Mammary microvascular endothelial cell (primary cell): ENCODE results near the gene CNTFR. TPM values are rescaled to one million over a fixed set of nuclear protein-coding genes. Genes with fewer than 3 reads are reported as not detected.

Experiments used
- total RNA-seq: library from RNA; depleted of rRNA; stranded (reverse); fragments of >200 nt; gene quantifications from 2 replicates; pipeline ENCODE4 v1.2.3, GENCODE V29; 2015

Gene CNTFR, protein sequence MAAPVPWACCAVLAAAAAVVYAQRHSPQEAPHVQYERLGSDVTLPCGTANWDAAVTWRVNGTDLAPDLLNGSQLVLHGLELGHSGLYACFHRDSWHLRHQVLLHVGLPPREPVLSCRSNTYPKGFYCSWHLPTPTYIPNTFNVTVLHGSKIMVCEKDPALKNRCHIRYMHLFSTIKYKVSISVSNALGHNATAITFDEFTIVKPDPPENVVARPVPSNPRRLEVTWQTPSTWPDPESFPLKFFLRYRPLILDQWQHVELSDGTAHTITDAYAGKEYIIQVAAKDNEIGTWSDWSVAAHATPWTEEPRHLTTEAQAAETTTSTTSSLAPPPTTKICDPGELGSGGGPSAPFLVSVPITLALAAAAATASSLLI
- not detected in 2 replicates for total RNA-seq

DNA sequence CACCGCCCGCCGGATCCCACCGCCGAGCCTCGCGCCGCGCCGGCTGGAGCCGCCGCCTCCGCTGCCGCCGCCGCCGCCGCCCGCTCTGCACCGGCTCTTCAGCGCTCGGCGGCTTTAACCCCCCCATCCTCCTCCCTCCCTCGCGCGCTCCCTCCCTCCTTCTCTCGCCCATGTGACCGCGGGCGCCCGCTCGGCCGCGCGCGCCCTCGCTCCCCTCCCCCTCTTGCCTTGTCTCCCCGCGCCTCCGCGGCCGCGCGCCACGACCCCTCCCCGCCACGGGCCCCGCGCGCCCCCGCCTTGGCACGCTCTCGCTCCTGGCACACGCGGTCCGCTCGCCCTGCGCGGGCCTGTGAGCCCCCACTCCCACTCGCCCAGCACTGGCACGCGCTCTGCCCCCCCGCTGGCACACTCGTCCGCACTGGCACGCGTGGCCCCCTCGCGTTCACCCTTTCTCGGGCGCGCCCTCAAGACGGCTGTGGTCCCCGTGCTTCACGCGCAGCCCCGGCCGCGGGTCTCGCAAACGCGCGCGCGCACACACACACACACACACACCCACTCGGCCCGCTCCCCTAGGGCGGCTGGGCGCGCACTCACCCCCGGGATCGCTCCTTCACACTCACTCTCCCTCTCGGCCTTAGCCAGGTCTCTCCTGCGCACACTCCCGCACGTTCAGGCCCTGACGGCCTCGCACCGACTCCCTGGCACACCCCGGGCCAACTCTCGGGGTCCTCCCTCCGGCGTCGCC, at the start of gene CNTFR:
Gene CNTFR, minus strand, starts transcription at position 89 of the 745 bp plus-strand sequence. CDS start 20,743 bp downstream, outside the sequence.

DNA sequence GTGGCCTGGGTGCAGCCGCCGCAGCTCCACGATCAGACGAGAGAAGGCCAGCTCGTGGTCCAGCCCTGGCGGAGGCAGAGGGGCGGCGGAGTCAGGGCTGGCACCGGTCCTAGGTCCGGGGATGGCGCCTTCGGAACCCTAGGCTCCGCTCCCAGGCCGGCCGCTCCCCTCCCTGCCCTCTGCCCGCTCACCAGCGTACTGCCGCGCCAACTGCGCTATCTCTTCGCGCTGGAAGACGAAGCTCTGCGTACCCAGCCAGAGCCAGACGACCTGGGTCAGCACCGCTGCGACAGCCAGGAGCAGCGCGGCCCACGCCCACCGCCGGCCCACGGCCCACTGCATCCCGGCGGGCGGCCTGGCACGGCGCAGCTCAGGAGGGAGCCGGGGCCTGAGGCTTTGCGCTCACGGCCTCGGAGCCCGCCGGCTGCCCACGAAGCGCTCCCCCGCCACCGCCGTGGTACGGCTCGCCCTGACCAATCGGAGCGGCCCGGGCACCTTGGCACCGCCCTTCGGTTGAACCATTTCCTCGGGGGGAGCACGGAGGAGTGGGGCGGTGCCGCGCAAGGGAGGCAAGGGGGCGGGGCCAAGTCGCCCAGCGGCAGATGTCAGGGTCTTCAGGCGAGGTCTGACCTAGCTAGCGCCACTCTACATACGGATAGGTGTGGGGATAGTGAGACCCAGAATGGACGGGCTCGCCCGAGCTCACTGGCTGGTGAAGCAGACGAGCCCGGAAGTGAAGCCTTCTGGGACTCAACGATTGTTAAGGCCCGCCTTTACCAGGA, 48.0 kb upstream of the CNTFR start, which contains the start of gene SIGMAR1:
Gene SIGMAR1, minus strand, starts transcription at position 432 of the 782 bp plus-strand sequence. Its CDS starts 90 bp downstream, at position 342.

GRCh38 chr9:34628656-34629490, 39.3 kb upstream of the CNTFR start, which contains the start of gene ARID3C:
Gene ARID3C (minus strand): TSS chr9:34629066. CDS start chr9:34628014, 1,052 bp downstream.

DNA sequence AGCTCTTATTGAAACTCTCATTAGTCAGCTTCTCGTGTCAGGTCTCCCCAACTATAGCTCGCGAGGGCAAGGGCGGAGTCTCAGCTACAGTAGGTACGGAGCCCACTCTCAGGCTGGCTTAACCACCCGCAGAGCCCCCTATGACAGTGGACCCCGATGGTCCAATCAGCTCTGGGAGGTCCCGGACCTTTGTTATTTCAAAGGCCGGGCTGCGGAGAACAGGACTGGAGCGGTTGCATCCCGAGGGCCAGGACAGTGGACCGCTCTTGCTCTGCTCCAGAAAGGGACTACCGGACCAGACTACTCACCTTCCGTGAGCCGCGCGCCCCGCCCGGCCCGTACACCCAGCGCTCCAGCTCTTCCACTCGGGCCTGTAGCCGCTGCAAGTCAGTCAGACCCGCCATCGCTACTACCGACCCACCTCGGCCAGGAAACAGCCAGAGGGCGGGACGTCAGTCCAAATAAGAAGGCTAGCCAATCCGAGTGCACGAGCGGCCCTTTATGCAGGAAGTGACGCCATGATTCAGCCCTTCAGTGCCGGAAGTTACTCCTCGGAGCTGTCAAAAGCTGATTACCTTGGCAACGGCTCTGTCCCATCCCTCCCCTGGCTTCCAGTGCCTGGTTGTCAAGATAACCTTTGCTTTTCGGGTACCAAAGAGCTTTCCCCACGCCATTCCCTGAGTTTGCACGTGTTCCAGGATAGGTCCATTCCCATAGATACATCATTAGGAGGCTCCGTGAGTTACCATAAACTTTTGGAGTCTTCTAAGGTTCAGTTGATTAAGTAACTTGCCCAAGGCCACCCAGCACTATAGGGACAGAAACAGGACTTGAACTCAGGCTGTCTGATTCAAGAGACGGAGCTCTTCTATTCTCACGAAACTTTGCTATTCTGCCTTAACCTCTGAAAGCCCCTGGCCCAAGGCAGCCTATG, 30.8 kb upstream of the CNTFR start, which contains the start of gene DCTN3:
Gene DCTN3, minus strand, starts transcription at position 435 of the 934 bp plus-strand sequence. Its CDS starts 31 bp downstream, at position 404.

DNA sequence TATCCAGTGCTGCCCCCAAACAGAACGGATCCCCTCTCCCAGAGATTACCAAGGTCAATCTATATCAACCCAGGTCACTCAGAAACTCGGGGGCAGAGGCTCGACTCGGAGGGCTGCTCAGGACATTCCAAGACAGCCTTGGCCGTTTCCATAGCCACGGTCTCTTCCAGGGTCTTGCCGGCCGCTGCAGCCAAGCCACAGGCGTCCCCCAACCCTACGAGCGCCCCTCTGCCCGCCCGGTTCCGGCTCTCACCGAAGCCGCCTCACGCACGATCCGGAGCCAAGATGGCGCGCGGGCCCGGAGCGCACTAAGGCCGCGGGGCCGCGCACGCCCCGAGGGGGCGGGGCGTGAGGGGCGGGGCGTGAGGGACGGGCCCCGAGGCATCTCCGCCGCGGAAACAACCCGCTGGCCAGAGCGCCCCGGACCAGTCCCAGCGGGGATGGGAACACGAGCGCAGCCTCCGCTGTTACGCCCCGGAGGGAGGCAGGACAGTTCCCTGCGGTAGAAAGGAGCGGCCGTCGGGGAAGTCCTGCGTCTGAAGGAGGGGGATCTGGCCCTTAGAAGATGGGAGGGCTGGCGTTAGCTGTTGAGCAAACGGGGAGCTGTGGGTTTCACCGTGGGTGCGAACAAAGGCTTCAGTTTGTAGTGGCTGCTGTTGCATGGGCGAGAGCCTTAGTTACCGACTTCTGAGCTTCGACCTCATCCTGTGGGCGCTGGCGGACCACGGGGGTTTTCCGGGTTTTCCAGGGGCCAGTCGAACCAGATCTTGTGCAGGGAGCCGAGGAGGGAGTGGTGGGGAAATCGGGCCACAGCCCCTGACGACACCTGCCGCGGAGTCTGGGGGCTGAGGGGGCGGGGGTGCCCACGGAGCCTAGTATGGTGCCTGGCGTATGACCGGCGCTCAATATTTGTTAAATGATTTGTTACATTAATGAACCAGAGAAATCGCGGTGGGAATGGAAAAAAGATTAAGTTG, 22.6 kb upstream of the CNTFR start, which contains the start of gene RPP25L:
Gene RPP25L, minus strand, starts transcription at position 287 of the 977 bp plus-strand sequence. CDS start 801 bp downstream, outside the sequence.

DNA sequence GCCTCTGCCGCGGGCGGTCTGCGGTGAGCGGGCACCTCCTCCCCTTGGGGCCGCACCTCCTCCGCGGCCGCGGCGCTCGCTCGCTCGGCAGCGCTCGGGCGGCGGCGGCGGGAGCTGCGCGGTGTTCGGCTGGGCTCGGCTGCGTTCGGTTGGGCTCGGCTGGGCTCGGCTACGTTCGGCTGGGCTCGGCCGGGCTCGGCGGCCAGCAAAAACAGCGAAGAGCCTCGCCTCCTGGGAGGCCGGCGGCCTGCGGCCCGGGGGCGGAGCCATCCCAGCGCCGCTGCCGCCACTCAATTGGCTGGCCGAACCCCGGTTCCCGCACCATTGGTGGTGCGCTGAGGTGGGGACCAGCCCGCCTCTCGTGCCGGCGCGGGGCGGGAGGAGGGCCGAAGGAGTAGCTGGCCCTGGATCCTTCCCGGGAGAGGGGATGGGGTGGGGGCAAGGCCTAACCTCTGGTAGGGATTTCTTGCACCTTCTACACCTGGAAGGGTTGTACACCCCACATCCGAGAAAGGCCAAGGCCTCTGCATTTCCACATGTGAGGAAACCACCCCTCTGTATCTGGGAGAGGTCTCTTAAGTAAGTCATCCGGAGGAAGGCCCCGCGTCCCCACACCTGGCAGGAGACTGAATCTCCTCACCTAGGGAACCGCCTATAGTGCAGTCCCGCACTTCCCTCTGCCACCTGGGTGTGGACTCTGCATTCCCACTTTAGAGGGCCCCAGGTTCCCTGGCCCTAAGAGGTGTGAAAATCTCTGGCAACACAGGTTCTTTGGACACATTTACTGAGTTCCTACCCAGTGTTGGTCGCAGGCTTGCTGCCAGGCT, 66.3 kb downstream of the CNTFR start, which contains the start of gene ENHO:
Gene ENHO, minus strand, starts transcription at position 20 of the 827 bp plus-strand sequence. CDS start 1,295 bp downstream, outside the sequence.

Other genes starting within 250 kb of the CNTFR start
- gene MYORG, start 212.8 kb downstream of the CNTFR start, total RNA-seq, result 6.1 and 7.4 TPM in 2 replicates
- 26.9 and 32.8 TPM in 2 replicates for gene FAM219A, start 131.2 kb downstream of the CNTFR start, total RNA-seq
- gene DNAI1, start 130.9 kb downstream of the CNTFR start, total RNA-seq, result not detected in 2 replicates
- gene ENHO, start 66.7 kb downstream of the CNTFR start, total RNA-seq, result not detected in 2 replicates
- 36.1 and 37.3 TPM in 2 replicates for gene RPP25L, start 22.4 kb upstream of the CNTFR start, total RNA-seq
- 141 and 162 TPM in 2 replicates for gene DCTN3, start 30.8 kb upstream of the CNTFR start, total RNA-seq
- 0.34 TPM in 1 of 2 replicates, not detected in the other for gene ARID3C, start 39.3 kb upstream of the CNTFR start, total RNA-seq
- 123 and 148 TPM in 2 replicates for gene SIGMAR1, start 48.1 kb upstream of the CNTFR start, total RNA-seq
- gene GALT, start 57.0 kb upstream of the CNTFR start, total RNA-seq, result 17.2 and 18.5 TPM in 2 replicates
- 9.8 and 13.6 TPM in 2 replicates for gene IL11RA, start 62.5 kb upstream of the CNTFR start, total RNA-seq
- not detected in 2 replicates for gene CCL27, start 72.9 kb upstream of the CNTFR start, total RNA-seq
- gene CCL19, start 101.6 kb upstream of the CNTFR start, total RNA-seq, result not detected in 2 replicates
- 0.20 and 0.53 TPM in 2 replicates for gene CCL21, start 120.4 kb upstream of the CNTFR start, total RNA-seq